K562 (cell line): ENCODE measurements around the gene IGF1R. TPM values are rescaled to one million over a fixed set of nuclear protein-coding genes. Genes with fewer than 3 reads are reported as not detected.

Experiments used
- ATAC-seq: fragments of 200-7000 bp; cut with Tn5 transposase; 3 replicates; pipeline ENCODE4 v1.9.1; 2020; ENCODE audit warnings: moderate library complexity
- BruUV-seq: library from RNA; stranded (reverse); fragments of 400-500 nt; replicated peaks from 2 replicates; lab custom pipeline; 2021; lab: Mats Ljungman, UMichigan
- CTCF ChIA-PET: fragments of 300-600 bp; formaldehyde crosslinking; extraction: SDS; loops from one replicate; lab custom pipeline; 2021; ENCODE audit warnings: low intra/inter-chr PET ratio; lab: Yijun Ruan, JAX
- POLR2A ChIA-PET: fragments of 300-600, 350-650 bp; sonication (Branson Sonifier 250); formaldehyde crosslinking; extraction: SDS; loops from one replicate; lab custom pipeline; 2021; ENCODE audit warnings: antibody characterized with exemption, inconsistent platforms; lab: Yijun Ruan, JAX
- DNase-seq, 4 experiments: peaks; one replicate each; pipeline versions ENCODE4 v3.0.0 to v3.0.0-alpha.2; 2011 to 2018; ENCODE audit warnings: low spot score in 3 of 4, mixed read lengths in 3 of 4; ENCODE audit errors: extremely low read depth in 1 of 4
- FAIRE-seq: peaks from 2 replicates; lab custom pipeline; 2011; peaks lifted over from hg19 to GRCh38; lab: Jason Lieb, UNC
- H2AFZ ChIP-seq: 2 replicates; pipeline ENCODE4 v1.6.0; 2011; ENCODE audit warnings: low read depth, low read length, control low read depth, inconsistent platforms
- H3K27ac ChIP-seq: fragments of 200-600 bp; 3 replicates; pipeline ENCODE4 v1.8.0; 2011; ENCODE audit warnings: low read depth, mild to moderate bottlenecking, control low read depth, inconsistent platforms, low read length, moderate library complexity, mixed read lengths; ENCODE audit errors: extremely low read depth
- H3K27me3 ChIP-seq, 2 experiments: fragments of 300-600 bp in 1 of 2; 2 replicates in 1 of 2; 3 replicates in 1 of 2; pipeline versions ENCODE4 v1.6.0 to v1.8.0; 2011; ENCODE audit warnings: inconsistent platforms in 2 of 2, low read length in 2 of 2, mild to moderate bottlenecking in 1 of 2, mixed read lengths in 1 of 2, moderate library complexity in 1 of 2; ENCODE audit not compliant: control insufficient read depth in 2 of 2, insufficient read depth in 2 of 2
- H3K36me3 ChIP-seq: fragments of 300-600 bp; 3 replicates; pipeline ENCODE4 v1.8.0; 2011; ENCODE audit warnings: mild to moderate bottlenecking, low read length, inconsistent platforms; ENCODE audit not compliant: control insufficient read depth, insufficient read depth
- H3K4me1 ChIP-seq, 2 experiments: fragments of 200-600 bp in 1 of 2; replicated peaks in 1 of 2; 2 replicates in 1 of 2; 3 replicates in 1 of 2; pipeline versions ENCODE4 v1.5.1 to v1.8.0; 2011; ENCODE audit warnings: inconsistent platforms in 2 of 2, low read length in 2 of 2, mild to moderate bottlenecking in 1 of 2, mixed read lengths in 1 of 2, moderate library complexity in 1 of 2; ENCODE audit not compliant: control insufficient read depth in 2 of 2, insufficient read depth in 2 of 2
- H3K4me2 ChIP-seq: 2 replicates; pipeline ENCODE4 v1.6.1; 2011; ENCODE audit warnings: low read length, control low read depth, inconsistent platforms, mixed read lengths; ENCODE audit not compliant: insufficient read depth
- H3K4me3 ChIP-seq: fragments of 200-600 bp; sonication (generic), shearing (Covaris generic); 2 replicates; pipeline ENCODE4 v1.5.1; 2016; ENCODE audit warnings: control low read depth, inconsistent platforms
- H3K79me2 ChIP-seq: fragments of 200-600 bp; 3 replicates; pipeline ENCODE4 v1.8.0; 2011; ENCODE audit warnings: low read length, inconsistent platforms; ENCODE audit not compliant: control insufficient read depth, insufficient read depth
- H3K9ac ChIP-seq, 2 experiments: 2 replicates each; pipeline versions ENCODE4 v1.6.0 to v1.6.1; 2011; ENCODE audit warnings: low read depth in 2 of 2, low read length in 2 of 2, control low read depth in 1 of 2, inconsistent platforms in 1 of 2, mild to moderate bottlenecking in 1 of 2, mixed read lengths in 1 of 2; ENCODE audit not compliant: insufficient read depth in 1 of 2
- H3K9me1 ChIP-seq: one replicate; pipeline ENCODE4 v1.6.0; 2011; ENCODE audit warnings: inconsistent platforms, mild to moderate bottlenecking, low read length, moderate library complexity; ENCODE audit not compliant: control insufficient read depth, insufficient read depth
- H3K9me3 ChIP-seq: replicated peaks from 2 replicates; pipeline ENCODE4 v1.5.1; 2011; ENCODE audit warnings: low read depth, low read length, inconsistent platforms; ENCODE audit not compliant: control insufficient read depth, insufficient read depth
- H4K20me1 ChIP-seq: replicated peaks from 2 replicates; pipeline ENCODE4 v1.6.1; 2011; ENCODE audit warnings: low read length, inconsistent platforms, mixed read lengths; ENCODE audit not compliant: control insufficient read depth, insufficient read depth
- ADNP ChIP-seq: fragments of 200-800 bp; sonication (Bioruptor generic); IDR thresholded peaks from 2 replicates; pipeline ENCODE4 v1.6.1; 2016; ENCODE audit warnings: missing genetic modification characterization, missing compliant biosample characterization
- CBFB ChIP-seq: sonication (generic); formaldehyde crosslinking; IDR thresholded peaks from 2 replicates; pipeline ENCODE4 v1.4.0; 2020; ENCODE audit warnings: mild to moderate bottlenecking, missing genetic modification reagents
- CHD2 ChIP-seq: IDR thresholded peaks from 2 replicates; pipeline ENCODE4 v1.6.1; 2011; ENCODE audit warnings: low read depth, low read length
- CREBBP ChIP-seq: IDR thresholded peaks from one replicate; pipeline ENCODE4 v1.6.1; 2012; ENCODE audit warnings: low read depth, mild to moderate bottlenecking, control low read depth, inconsistent platforms, low read length
- CSDE1 ChIP-seq, 2 experiments: fragments of 450-650 bp; IDR thresholded peaks; 2 replicates each; pipeline ENCODE4 v1.6.1; 2016; ENCODE audit warnings: mild to moderate bottlenecking in 1 of 2
- EP300 ChIP-seq: IDR thresholded peaks from 2 replicates; pipeline ENCODE4 v1.6.1; 2012; ENCODE audit warnings: low read length, improper control_type of control experiment
- ESRRA ChIP-seq: fragments of 450-650 bp; IDR thresholded peaks from 2 replicates; pipeline ENCODE4 v1.6.1; 2014; ENCODE audit warnings: low read depth, mild to moderate bottlenecking, moderate library complexity, borderline replicate concordance
- FOS ChIP-seq: IDR thresholded peaks from 3 replicates; pipeline ENCODE4 v1.6.1; 2011; ENCODE audit not compliant: insufficient read length; ENCODE audit errors: extremely low read depth
- FOXK1 ChIP-seq: sonication (generic); formaldehyde crosslinking; IDR thresholded peaks from 2 replicates; pipeline ENCODE4 v1.8.0; 2022; ENCODE audit warnings: missing genetic modification reagents, mild to moderate bottlenecking, borderline replicate concordance
- FOXM1 ChIP-seq, 2 experiments: fragments of 450-650 bp in 1 of 2; sonication (generic) in 1 of 2; formaldehyde crosslinking in 1 of 2; IDR thresholded peaks; 2 replicates each; pipeline versions ENCODE4 v1.6.1 to v1.9.0; 2017 to 2022; ENCODE audit warnings: low read depth in 2 of 2, mild to moderate bottlenecking in 2 of 2, missing genetic modification reagents in 1 of 2, moderate library complexity in 1 of 2
- GABPA ChIP-seq: fragments of 200-800 bp; sonication (Bioruptor generic); conservative IDR thresholded peaks from 2 replicates; pipeline ENCODE4 v1.6.1; 2016; ENCODE audit warnings: low read depth, missing genetic modification characterization, missing compliant biosample characterization
- GABPB2 ChIP-seq: fragments of 250-450 bp; sonication (Bioruptor Pico); conservative IDR thresholded peaks from 2 replicates; pipeline ENCODE4 v1.5.1; 2021; ENCODE audit warnings: mild to moderate bottlenecking
- JUND ChIP-seq, 2 experiments: IDR thresholded peaks; 2 replicates in 1 of 2; 3 replicates in 1 of 2; pipeline ENCODE4 v1.6.1; 2011; ENCODE audit warnings: borderline replicate concordance in 2 of 2, low read depth in 2 of 2, low read length in 2 of 2, improper control_type of control experiment in 1 of 2, missing biosample characterization in 1 of 2, missing genetic modification characterization in 1 of 2, missing genetic modification reagents in 1 of 2
- POU5F1 ChIP-seq: fragments of 150-350 bp; IDR thresholded peaks from 2 replicates; pipeline ENCODE4 v1.6.1; 2014; ENCODE audit warnings: borderline replicate concordance, low read length, low read depth, mild to moderate bottlenecking; ENCODE audit not compliant: partially characterized antibody
- RNF2 ChIP-seq: sonication (generic); IDR thresholded peaks from 2 replicates; pipeline ENCODE4 v1.6.1; 2016
- SNIP1 ChIP-seq: fragments of 450-650 bp; IDR thresholded peaks from 2 replicates; pipeline ENCODE4 v1.7.1; 2017; ENCODE audit warnings: low read depth, mild to moderate bottlenecking
- SP1 ChIP-seq: sonication (generic); formaldehyde crosslinking; IDR thresholded peaks from 2 replicates; pipeline ENCODE4 v1.8.1; 2022; ENCODE audit warnings: mild to moderate bottlenecking, missing genetic modification reagents
- ZNF445 ChIP-seq: fragments of 250-450 bp; sonication (Bioruptor Pico); IDR thresholded peaks from 2 replicates; pipeline ENCODE4 v1.4.0; 2020; ENCODE audit warnings: low read depth, mild to moderate bottlenecking, moderate library complexity
- ZNF740 ChIP-seq, 3 experiments: fragments of 200-800 bp in 1 of 3; sonication (Bioruptor generic) in 1 of 3; sonication (generic) in 1 of 3; formaldehyde crosslinking in 1 of 3; IDR thresholded peaks; 2 replicates each; pipeline versions ENCODE4 v1.6.1 to v1.8.0; 2016 to 2022; ENCODE audit warnings: mild to moderate bottlenecking in 2 of 3, missing compliant biosample characterization in 2 of 3, missing genetic modification characterization in 2 of 3, missing genetic modification reagents in 1 of 3
- ZNF79 ChIP-seq: fragments of 250-450 bp; sonication (Bioruptor Pico); IDR thresholded peaks from 2 replicates; pipeline ENCODE4 v1.4.0; 2020; ENCODE audit warnings: low read depth, mild to moderate bottlenecking, moderate library complexity
- WGBS: fragments of 100-300 bp; shearing (Covaris generic); methylation state at CpG from one replicate; pipeline ENCODE4 v1.1.6; 2016; ENCODE audit warnings: low coverage, mixed read lengths; ENCODE audit not compliant: insufficient coverage; ENCODE audit errors: missing lambda C conversion rate; 5-methylcytosine and 5-hydroxymethylcytosine counted together
- in situ Hi-C: fragments of 300-500 bp; cut with MboI; formaldehyde crosslinking; loops from 4 replicates; pipeline ENCODE4 v1.15.0; 2018; ENCODE audit warnings: inconsistent platforms, mixed read lengths
- intact Hi-C: fragments of 100-400 bp; cut with micrococcal nuclease; formaldehyde crosslinking; loops from 2 replicates; pipeline ENCODE4 v1.14.2; 2022
- polyA plus RNA-seq, 8 experiments: library from polyadenylated mRNA; depleted of rRNA in 4 of 8; stranded (reverse) in 5 of 8; unstranded in 3 of 8; fragments of >200 nt; fragmentation: Nextera tagmentation in 2 of 8; fragmentation: Illumina TruSeq in 1 of 8; extraction: Ambion mirVana in 2 of 8; extraction: Trizol in 1 of 8; gene quantifications; 2 replicates each; pipeline versions ENCODE4 v1.2.1 to v1.2.3, GENCODE V29; 2011 to 2014; ENCODE audit warnings: inconsistent platforms in 1 of 8, missing spikeins in 1 of 8
- total RNA-seq, 7 experiments: library from RNA; depleted of rRNA in 6 of 7; stranded (reverse); fragments of >200 nt in 6 of 7; fragmentation: Illumina TruSeq in 2 of 7; extraction: Trizol in 2 of 7; gene quantifications; 2 replicates each; pipeline versions ENCODE4 v1.2.1 to v1.2.3, GENCODE V29; 2011 to 2021; ENCODE audit warnings: low replicate concordance in 1 of 7
- TF ChIP-seq, protein P1 (sequence below): IDR thresholded peaks from 3 replicates; pipeline ENCODE4 v1.6.1; 2011; ENCODE audit warnings: borderline replicate concordance, mild to moderate bottlenecking; ENCODE audit not compliant: insufficient read length, insufficient read depth

IGF1R gene
- total and polyA plus RNA-seq, 9 of the 15 experiments (the other 6 are each of a cell fraction or from before 2014, with no cell fraction given): 0.35 to 8.0 (median 1.6) TPM

GRCh38 chr15:98983334-98983733 lies 335.0 kb downstream of the IGF1R start:
- no peaks in the 10 kb centered on the region; a peak in 1 of 5 replicates for H3K27me3 ChIP-seq
- H3K4me3 ChIP-seq: no peak overlapping the region
- peak; percentile 31 to 77 (median 54) for DNase-seq
- ChIA-PET CTCF (no interaction called here), POLR2A (interaction anchor here (1.3 kb wide), 2 partner anchors 8 to 18 kb away, joined by 3 to 4 read pairs; no protein-coding TSS in a partner anchor)
- FAIRE-seq: peak; percentile 84
- no peaks in the 10 kb centered on the region for H3K79me2 ChIP-seq
- no peaks in the 10 kb centered on the region for H3K9me1 ChIP-seq
- H3K4me2 ChIP-seq: peak overlapping the region; percentile 53; the same call in 1 of the 2 replicates
- H3K9me3 ChIP-seq: no peaks in the 10 kb centered on the region
- H3K4me1 ChIP-seq: peaks cover 0 to 13% of the 10 kb centered on the region in 2 experiments; a peak in 4 of 5 replicates
- H3K36me3 ChIP-seq: no peaks in the 10 kb centered on the region
- no peaks in the 10 kb centered on the region for H4K20me1 ChIP-seq
- intact Hi-C loops: no loop called here
- H2AFZ ChIP-seq: peak overlapping the region; percentile 84
- no TSS peak for BruUV-seq
- peak overlapping the region in 1 of 2 experiments; percentile 50; a peak in 1 of 4 replicates for H3K9ac ChIP-seq
- in situ Hi-C loops: loop anchor here (10.0 kb wide), 1 partner anchor 209 kb away; no protein-coding TSS in a partner anchor
- WGBS: 13% methylated on average over 2 of the region's 2 CpGs
- peak overlapping the region; percentile 69 for H3K27ac ChIP-seq
- ATAC-seq: peak; percentile 91
- no peak for TF ChIP-seq GABPB2 (CRISPR knock-in tag)
- no peak for TF ChIP-seq ZNF445 (CRISPR knock-in tag)
- TF ChIP-seq CBFB (CRISPR knock-in tag): no peak
- no peak for TF ChIP-seq POU5F1
- TF ChIP-seq ADNP (tag): no peak
- TF ChIP-seq FOXM1 (IDR thresholded peaks at IDR 0.05; ENCODE audit: low read depth): no peak
- TF ChIP-seq FOXM1 (CRISPR knock-in tag; IDR thresholded peaks at IDR 0.05; ENCODE audit: low read depth): no peak
- no peak for TF ChIP-seq ZNF79 (CRISPR knock-in tag)
- TF ChIP-seq JUND (IDR thresholded peaks at IDR 0.05; ENCODE audit: borderline replicate concordance, low read depth, low read length): peak; percentile 57; the same call in 1 of the 2 replicates
- peak; percentile 63; the same call in 1 of the 3 replicates for TF ChIP-seq JUND (tag; IDR thresholded peaks at IDR 0.05; ENCODE audit: borderline replicate concordance, low read depth, low read length)
- no peak for TF ChIP-seq CREBBP
- no peak for TF ChIP-seq RNF2
- no peak for TF ChIP-seq ESRRA
- no peak for TF ChIP-seq CSDE1 (IDR thresholded peaks at IDR 0.05)
- no peak for TF ChIP-seq FOS
- no peak for TF ChIP-seq SP1 (CRISPR knock-in tag)
- TF ChIP-seq GABPA (tag): no peak
- peak; percentile 50 for TF ChIP-seq EP300
- TF ChIP-seq SNIP1: no peak
- TF ChIP-seq CHD2: no peak
- no peak for TF ChIP-seq ZNF740 (CRISPR knock-in tag; IDR thresholded peaks at IDR 0.05)
- TF ChIP-seq ZNF740 (tag; IDR thresholded peaks at IDR 0.05): no peak
- TF ChIP-seq, protein P1, sequence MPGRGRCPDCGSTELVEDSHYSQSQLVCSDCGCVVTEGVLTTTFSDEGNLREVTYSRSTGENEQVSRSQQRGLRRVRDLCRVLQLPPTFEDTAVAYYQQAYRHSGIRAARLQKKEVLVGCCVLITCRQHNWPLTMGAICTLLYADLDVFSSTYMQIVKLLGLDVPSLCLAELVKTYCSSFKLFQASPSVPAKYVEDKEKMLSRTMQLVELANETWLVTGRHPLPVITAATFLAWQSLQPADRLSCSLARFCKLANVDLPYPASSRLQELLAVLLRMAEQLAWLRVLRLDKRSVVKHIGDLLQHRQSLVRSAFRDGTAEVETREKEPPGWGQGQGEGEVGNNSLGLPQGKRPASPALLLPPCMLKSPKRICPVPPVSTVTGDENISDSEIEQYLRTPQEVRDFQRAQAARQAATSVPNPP: no peak
- no peak for TF ChIP-seq FOXK1
